GM12873 (cell line): ENCODE measurements around the gene TRAP1.

Experiments
- TF ChIP-seq, protein P1 (sequence below): IDR thresholded peaks from 2 replicates; pipeline ENCODE4 v1.5.1; 2012; ENCODE audit warnings: low read depth, mild to moderate bottlenecking, moderate library complexity, low read length, control low read depth; ENCODE audit not compliant: insufficient read depth; ENCODE audit errors: missing control alignments

Gene TRAP1

DNA sequence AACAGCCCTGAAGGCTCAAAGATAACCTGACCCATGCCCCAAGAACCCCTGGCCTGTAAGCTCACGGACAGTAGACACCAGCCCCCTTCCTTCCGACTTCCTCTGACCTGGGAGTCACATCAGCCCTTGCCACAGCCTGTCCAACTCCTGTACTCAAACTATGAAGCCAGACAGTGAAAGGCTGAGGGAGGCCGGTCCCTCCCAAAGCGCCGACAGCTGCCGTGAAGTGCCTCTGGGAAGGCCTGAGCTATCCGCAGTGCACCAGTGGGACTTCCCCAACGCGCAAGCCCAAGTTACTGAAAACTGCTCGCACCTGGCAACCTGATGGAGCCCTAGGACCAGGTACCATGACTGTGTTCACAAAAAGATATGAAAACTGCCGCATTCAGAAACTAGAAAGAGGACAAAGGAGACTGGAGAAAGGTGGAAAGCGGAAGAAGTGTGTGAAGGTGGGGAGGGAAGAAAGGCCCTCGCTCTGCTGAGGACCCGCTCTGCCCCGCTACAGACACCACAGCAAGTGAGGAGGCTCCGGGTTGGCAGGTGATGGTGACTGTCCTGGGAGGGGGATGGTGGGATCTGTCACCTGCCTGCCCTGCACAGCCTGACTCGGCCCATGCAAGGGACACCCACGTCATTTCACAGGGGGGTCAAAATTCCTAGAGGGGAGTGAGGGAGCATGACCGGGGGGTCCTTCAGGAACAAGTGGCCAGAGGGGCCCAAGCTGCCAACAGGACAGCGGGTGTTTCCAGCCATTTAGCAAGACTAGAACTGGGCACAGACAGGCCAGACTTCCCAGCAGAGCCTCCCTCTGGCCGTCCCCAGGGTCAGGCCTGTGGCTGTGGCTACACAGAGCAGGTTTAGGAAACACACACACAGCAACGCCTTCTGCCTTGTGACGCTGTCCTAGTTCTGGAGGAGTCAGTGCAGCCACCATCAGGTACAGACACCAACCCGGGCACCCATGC, 13.1 kb upstream of the TRAP1 start:
- TF ChIP-seq, protein P1, sequence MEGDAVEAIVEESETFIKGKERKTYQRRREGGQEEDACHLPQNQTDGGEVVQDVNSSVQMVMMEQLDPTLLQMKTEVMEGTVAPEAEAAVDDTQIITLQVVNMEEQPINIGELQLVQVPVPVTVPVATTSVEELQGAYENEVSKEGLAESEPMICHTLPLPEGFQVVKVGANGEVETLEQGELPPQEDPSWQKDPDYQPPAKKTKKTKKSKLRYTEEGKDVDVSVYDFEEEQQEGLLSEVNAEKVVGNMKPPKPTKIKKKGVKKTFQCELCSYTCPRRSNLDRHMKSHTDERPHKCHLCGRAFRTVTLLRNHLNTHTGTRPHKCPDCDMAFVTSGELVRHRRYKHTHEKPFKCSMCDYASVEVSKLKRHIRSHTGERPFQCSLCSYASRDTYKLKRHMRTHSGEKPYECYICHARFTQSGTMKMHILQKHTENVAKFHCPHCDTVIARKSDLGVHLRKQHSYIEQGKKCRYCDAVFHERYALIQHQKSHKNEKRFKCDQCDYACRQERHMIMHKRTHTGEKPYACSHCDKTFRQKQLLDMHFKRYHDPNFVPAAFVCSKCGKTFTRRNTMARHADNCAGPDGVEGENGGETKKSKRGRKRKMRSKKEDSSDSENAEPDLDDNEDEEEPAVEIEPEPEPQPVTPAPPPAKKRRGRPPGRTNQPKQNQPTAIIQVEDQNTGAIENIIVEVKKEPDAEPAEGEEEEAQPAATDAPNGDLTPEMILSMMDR, result no peak

DNA sequence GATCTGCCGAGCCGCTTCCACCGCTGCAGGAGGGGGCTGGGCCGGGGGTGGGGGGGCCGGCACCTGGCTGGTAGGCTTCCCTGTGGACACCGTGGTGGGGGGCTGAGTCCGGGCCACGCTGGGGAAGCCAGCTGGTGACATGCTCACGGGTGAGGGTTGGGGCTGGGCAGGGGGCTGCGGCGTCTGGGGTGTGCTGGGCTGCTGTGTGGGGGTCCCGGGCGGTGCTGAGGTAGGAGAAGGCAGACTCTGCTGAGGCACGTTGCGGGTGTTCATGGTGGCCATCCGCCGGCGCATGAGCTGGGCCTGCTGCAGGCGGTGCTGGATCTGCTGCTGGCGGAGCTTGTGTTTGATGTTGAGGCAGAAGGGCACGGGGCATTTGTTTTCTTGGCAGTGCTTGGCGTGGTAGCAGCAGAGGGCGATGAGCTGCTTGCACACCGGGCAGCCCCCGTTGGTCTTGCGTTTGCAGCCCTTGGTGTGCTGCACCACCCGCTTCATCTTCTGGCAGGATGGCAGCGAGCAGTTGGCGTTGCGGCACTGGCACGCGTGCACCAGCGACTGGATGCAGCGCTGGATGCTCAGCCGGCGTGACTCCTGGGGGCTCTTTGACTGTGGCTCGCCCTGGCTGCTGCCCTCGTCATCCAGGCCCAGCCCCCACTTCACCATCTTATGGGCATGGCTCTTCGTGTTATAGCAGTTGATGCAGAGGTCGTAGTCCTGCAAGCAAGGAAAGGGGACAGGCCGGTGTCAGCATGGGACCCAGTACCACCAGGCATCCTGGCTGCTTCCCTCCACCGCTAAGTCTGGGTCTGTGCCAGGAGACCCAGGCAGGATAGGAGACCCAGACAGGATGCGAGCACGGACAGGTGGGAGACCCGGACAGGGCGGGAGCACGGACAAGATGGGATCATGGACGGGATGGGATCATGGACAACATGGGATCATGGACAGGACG, 12.1 kb upstream of the TRAP1 start:
- TF ChIP-seq, protein P1, result no peak

DNA sequence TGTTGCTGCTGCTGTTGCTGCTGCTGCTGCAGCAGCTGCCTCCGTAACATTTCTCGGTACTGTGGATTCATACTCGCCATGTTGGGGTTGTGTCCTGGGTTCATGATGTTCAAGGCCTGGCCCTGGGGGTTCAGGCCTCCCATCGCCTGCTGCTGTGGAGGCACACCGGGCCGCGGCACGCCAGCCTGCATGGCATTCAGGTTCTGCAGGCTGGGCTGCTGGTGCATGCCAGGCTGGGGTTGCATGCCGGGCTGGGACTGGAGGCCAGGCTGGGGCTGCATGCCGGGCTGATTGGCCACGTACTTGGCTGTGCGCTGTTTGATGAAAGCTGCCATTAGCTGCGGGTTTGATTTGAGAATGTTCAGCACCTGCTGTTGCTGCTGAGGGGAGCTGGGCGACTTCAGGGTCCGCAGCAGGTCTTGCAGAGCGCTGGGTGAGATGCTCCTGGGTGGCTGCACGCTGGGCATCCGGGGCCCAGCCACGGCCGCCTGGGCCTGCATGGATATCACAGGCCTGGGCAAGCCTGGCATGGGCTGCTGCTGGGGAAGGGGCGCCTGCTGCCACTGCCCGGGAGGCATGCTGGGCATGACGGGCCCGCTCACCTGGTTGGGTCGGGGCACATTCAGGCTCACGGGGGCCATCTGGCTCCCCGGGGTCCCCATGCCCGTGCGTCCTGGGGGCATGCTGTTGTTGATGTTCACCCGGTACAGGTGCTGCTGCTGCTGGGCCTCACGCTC, 11.3 kb upstream of the TRAP1 start:
- TF ChIP-seq, protein P1, result no peak

DNA sequence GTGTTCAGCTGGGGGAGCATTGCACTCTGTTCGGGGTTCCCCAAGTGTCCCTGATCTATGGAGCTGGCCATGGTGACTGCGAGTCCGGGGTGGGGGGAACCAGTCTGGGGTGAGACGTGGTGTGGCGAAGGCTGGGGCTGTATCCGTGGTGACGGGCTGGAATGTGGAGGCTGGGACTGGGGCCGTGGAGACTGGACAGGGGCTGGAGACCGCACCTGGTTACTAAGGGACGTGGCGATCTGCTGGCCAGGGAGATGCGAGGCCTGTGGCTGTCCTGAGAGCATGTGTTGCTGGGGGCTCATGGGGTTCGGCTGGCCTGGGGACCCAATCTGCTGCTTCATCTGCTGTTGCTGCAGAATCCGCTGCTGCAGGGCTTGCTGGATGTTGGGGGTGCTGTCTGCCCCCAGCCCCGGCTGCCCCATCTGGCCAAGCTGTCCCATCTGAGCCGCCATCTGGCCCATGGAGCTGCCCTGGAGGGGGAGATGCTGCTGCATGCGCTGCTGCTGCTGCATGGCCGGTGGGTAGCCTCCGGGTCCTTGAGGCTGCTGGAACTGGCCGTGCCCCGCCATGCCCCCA, 10.6 kb upstream of the TRAP1 start:
- TF ChIP-seq, protein P1, result no peak

DNA sequence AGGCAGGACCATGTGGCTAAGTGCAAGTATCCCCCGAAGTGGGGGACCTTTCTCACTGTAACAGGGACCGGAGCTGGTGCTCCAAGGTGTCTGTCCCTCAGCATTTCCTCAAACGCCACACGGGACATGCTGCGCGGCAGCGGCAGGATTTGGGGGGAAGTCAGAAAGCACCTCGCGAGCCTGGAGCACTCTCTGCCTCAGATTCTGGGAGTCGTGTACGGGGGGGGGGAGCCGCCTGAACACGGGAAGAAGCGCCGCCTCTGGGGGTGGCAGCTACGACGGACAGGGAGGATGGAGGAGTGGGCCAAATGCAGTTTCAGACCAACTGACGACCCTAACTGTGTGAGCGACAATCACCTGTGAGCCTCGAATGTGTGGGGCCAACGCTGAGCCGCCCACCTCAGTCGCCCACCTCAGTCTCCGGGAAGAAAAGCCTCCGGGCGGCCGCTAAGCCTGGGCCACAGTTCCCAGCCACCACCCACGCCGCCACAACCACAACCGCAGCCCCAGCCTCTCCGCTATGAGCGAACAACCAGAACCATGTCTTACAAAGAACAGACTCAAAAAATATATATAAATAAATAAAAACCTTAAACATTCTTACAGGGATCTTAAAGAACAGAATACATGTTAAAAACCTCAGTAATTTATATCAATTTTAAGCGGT, 8.8 kb upstream of the TRAP1 start:
- TF ChIP-seq, protein P1, result no peak

DNA sequence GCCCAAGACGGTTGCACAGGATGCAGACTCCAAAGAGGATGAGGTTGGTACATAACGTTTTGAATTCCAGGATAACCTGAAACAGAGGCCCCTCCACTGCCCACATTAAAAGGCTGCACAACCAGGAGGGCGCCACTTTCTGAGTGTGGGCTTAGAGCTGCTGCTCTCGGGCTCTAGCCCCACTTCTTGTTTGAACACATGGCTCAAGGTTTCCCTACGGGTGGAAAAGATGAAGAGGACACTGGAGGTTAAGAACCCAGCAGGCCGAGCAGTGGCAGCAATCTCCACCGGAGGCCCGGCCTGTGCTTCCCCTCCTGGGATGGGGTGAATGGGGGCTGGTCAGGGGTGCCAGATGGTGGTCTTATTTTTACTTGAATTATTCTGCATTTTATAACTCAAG, 8.0 kb upstream of the TRAP1 start:
- TF ChIP-seq, protein P1, result no peak
